ENCODE data around the gene CLEC19A.

- TF ChIP-seq CTCF (IDR thresholded peaks at IDR 0.05) (no peak), POLR2A (IDR thresholded peaks at IDR 0.05) (no peak)
These were observed 62.6 kb downstream of the CLEC19A start for GRCh38 chr16:19348125-19348524.
